ENCODE measurements around the gene PNRC1.

Gene PNRC1

DNA sequence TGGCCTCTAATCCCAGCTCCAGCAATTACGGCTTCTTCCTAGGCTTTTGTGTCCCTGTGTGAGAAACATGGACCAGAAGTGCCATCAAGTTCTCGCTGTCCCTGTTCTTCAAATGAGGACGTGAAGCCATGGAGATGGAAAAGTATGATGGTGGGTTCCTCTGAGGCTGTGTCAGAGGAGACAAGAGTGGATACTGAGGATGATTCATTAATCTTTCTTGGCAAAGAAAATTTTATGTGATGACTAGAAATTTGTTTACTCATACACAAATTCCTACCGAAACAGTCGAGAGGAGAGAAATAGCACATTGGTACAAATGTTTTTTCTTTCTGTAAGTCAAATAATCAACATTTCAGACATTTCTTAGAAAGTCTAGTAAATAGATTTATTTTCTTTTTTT, 35.0 kb upstream of the PNRC1 start:
- H4K20me1 ChIP-seq (ENCODE audit: insufficient read depth, low read length): no peaks in the 10 kb centered on the region

DNA sequence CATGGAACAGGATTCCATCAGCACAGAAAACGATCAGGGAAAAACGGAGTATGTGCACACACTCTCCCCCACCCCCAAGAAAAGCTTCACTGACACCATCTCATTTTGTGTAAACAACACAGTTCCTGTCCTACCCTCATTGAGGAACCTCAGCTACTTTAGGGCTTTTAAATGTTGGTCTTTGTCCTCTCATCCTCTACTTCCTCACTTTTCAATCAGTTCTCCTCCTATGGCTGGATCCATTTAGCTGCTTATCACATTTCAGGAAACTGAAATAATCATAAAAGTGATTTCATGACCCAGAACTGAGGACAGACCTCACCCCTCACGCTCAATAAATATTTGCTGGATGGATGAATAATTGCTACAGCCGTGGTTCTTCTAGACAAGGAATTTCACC, 33.1 kb upstream of the PNRC1 start:
- no peak overlapping the region for H3K4me3 ChIP-seq (ENCODE audit: low read depth in 1 of 2, low read length in 2 of 2)
- H3K27me3 ChIP-seq (ENCODE audit: insufficient read depth, low read length, poor library complexity): no peaks in the 10 kb centered on the region
- H3K4me2 ChIP-seq (ENCODE audit: insufficient read depth, low read length): no peak overlapping the region
- no peak overlapping the region for H3K27ac ChIP-seq (ENCODE audit: low read length)
- H3K36me3 ChIP-seq (ENCODE audit: insufficient read depth, low read length): no peaks in the 10 kb centered on the region
- H3K9ac ChIP-seq (ENCODE audit: low read depth, low read length): no peak overlapping the region
- no peak for ATAC-seq (ENCODE audit: insufficient read depth, low read depth)
- no peaks in the 10 kb centered on the region for H3K79me2 ChIP-seq (ENCODE audit: insufficient read depth, low read length)
- H2AFZ ChIP-seq (ENCODE audit: low read depth, low read length): no peak overlapping the region
- H3K9me3 ChIP-seq (ENCODE audit: insufficient read depth, low read length, severe bottlenecking): no peaks in the 10 kb centered on the region
- TF ChIP-seq, protein P1, sequence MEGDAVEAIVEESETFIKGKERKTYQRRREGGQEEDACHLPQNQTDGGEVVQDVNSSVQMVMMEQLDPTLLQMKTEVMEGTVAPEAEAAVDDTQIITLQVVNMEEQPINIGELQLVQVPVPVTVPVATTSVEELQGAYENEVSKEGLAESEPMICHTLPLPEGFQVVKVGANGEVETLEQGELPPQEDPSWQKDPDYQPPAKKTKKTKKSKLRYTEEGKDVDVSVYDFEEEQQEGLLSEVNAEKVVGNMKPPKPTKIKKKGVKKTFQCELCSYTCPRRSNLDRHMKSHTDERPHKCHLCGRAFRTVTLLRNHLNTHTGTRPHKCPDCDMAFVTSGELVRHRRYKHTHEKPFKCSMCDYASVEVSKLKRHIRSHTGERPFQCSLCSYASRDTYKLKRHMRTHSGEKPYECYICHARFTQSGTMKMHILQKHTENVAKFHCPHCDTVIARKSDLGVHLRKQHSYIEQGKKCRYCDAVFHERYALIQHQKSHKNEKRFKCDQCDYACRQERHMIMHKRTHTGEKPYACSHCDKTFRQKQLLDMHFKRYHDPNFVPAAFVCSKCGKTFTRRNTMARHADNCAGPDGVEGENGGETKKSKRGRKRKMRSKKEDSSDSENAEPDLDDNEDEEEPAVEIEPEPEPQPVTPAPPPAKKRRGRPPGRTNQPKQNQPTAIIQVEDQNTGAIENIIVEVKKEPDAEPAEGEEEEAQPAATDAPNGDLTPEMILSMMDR (IDR thresholded peaks at IDR 0.05; ENCODE audit: borderline replicate concordance, extremely low read depth, low read length, poor library complexity, severe bottlenecking): no peak
- no peak for TF ChIP-seq EZH2 (IDR thresholded peaks at IDR 0.05; ENCODE audit: borderline replicate concordance, low read depth, low read length, severe bottlenecking)
- no peaks in the 10 kb centered on the region for H4K20me1 ChIP-seq (ENCODE audit: insufficient read depth, low read length)
- no peak for DNase-seq
- no peaks in the 10 kb centered on the region for H3K4me1 ChIP-seq (ENCODE audit: insufficient read depth, low read length)

More for the DNA sequence above, 35.0 kb upstream of the PNRC1 start:
- Histone ChIP-seq H2AFZ (ENCODE audit: low read depth, low read length) (no peak overlapping the region), H3K4me1 (ENCODE audit: insufficient read depth, low read length) (no peaks in the 10 kb centered on the region), H3K9ac (ENCODE audit: low read depth, low read length) (no peak overlapping the region), H3K27ac (ENCODE audit: low read length) (no peak overlapping the region), H3K4me3 (ENCODE audit: low read depth in 1 of 2, low read length in 2 of 2) (no peak overlapping the region), H3K36me3 (ENCODE audit: insufficient read depth, low read length) (no peaks in the 10 kb centered on the region), H3K9me3 (ENCODE audit: insufficient read depth, low read length, severe bottlenecking) (no peaks in the 10 kb centered on the region), H3K27me3 (ENCODE audit: insufficient read depth, low read length, poor library complexity) (no peaks in the 10 kb centered on the region), H3K79me2 (ENCODE audit: insufficient read depth, low read length) (no peaks in the 10 kb centered on the region), H3K4me2 (ENCODE audit: insufficient read depth, low read length) (no peak overlapping the region)
- ATAC-seq (ENCODE audit: insufficient read depth, low read depth) (no peak), DNase-seq (no peak)
- TF ChIP-seq, protein P1 (IDR thresholded peaks at IDR 0.05; ENCODE audit: borderline replicate concordance, extremely low read depth, low read length, poor library complexity, severe bottlenecking): no peak
- no peak for TF ChIP-seq EZH2 (IDR thresholded peaks at IDR 0.05; ENCODE audit: borderline replicate concordance, low read depth, low read length, severe bottlenecking)

DNA sequence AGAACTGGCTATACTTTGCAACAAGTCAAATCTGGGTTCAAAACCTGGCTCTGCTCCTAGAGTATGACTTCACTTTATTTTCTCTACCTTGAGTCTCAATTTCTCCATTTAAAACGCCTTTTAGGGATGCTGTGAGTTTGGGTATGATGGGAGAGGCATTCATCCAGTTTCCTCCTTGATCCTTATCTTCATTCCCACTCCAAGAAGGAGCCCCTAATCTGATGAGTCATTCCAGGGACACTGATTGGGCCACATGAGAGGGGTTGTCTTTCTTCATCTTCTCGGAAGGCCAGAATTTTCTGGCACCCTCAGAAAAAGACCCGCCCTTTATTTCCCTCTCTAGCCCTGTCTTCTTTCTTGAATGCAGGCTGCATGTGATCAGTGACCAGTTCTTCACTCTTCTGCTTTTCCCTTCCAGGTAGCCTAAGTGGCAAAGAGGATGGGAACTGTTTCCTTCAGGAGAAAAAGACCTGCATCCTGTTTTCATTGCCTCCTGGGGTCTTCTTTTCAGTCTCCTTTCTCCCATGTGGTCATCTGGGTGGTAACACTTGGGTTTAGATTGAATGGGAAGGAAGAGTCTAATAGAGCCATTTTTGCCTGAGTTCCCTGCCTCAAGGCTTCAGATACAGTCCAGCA, 32.1 kb upstream of the PNRC1 start:
- Histone ChIP-seq H4K20me1 (ENCODE audit: insufficient read depth, low read length) (no peaks in the 10 kb centered on the region), H2AFZ (ENCODE audit: low read depth, low read length) (no peak overlapping the region), H3K36me3 (ENCODE audit: insufficient read depth, low read length) (no peaks in the 10 kb centered on the region), H3K79me2 (ENCODE audit: insufficient read depth, low read length) (no peaks in the 10 kb centered on the region), H3K9me3 (ENCODE audit: insufficient read depth, low read length, severe bottlenecking) (no peaks in the 10 kb centered on the region), H3K4me1 (ENCODE audit: insufficient read depth, low read length) (no peaks in the 10 kb centered on the region), H3K9ac (ENCODE audit: low read depth, low read length) (no peak overlapping the region), H3K27ac (ENCODE audit: low read length) (no peak overlapping the region), H3K4me3 (ENCODE audit: low read depth in 1 of 2, low read length in 2 of 2) (no peak overlapping the region), H3K27me3 (ENCODE audit: insufficient read depth, low read length, poor library complexity) (no peaks in the 10 kb centered on the region), H3K4me2 (ENCODE audit: insufficient read depth, low read length) (no peak overlapping the region)
- no peak for ATAC-seq (ENCODE audit: insufficient read depth, low read depth)
- no peak for TF ChIP-seq EZH2 (IDR thresholded peaks at IDR 0.05; ENCODE audit: borderline replicate concordance, low read depth, low read length, severe bottlenecking)
- TF ChIP-seq, protein P1 (IDR thresholded peaks at IDR 0.05; ENCODE audit: borderline replicate concordance, extremely low read depth, low read length, poor library complexity, severe bottlenecking): no peak
- no peak for DNase-seq

Measured in DND-41 (cell line).